Mesothelial cell of epicardium (in vitro differentiated cells): ENCODE data around the gene PDGFRB. TPM values are rescaled to one million over a fixed set of nuclear protein-coding genes. Genes with fewer than 3 reads are reported as not detected.
A peak's percentile ranks its signal among the peaks of the same experiment; 100 is the strongest.

ENCODE experiments used
- DNase-seq, 2 experiments: peaks; one replicate each; pipeline ENCODE4 v3.0.0; 2021; ENCODE audit warnings: low spot score in 2 of 2; ENCODE audit not compliant: unreplicated experiment in 2 of 2
- H3K27ac Mint-ChIP-seq: 2 replicates; pipeline ENCODE4 v1.8.0; 2021; ENCODE audit warnings: mixed read lengths
- H3K27me3 Mint-ChIP-seq: 2 replicates; pipeline ENCODE4 v1.8.0; 2021; ENCODE audit warnings: low read depth, mixed read lengths
- H3K36me3 Mint-ChIP-seq: 2 replicates; pipeline ENCODE4 v1.8.0; 2021; ENCODE audit warnings: mixed read lengths
- H3K4me1 Mint-ChIP-seq: 2 replicates; pipeline ENCODE4 v1.8.0; 2021; ENCODE audit warnings: mixed read lengths
- H3K4me3 Mint-ChIP-seq: 2 replicates; pipeline ENCODE4 v1.8.0; 2021; ENCODE audit warnings: mild to moderate bottlenecking, moderate library complexity, mixed read lengths
- H3K9me3 Mint-ChIP-seq: 2 replicates; pipeline ENCODE4 v1.8.0; 2021; ENCODE audit warnings: mixed read lengths
- CTCF ChIP-seq: fragments of 200-600 bp; sonication (generic); IDR thresholded peaks from one replicate; pipeline ENCODE4 v1.5.0; 2021; ENCODE audit warnings: antibody characterized with exemption; ENCODE audit not compliant: unreplicated experiment
- total RNA-seq: library from RNA; stranded (reverse); gene quantifications from 3 replicates; pipeline ENCODE4 v1.2.1, GENCODE V29; 2021

Gene PDGFRB
- total RNA-seq, 1 donor from 2014 or later = 100 TPM

GRCh38 chr5:150139334-150139733 is 16.3 kb downstream of the PDGFRB start:
- no peak for TF ChIP-seq CTCF
- no peaks in the 10 kb centered on the region for H3K27me3 Mint-ChIP-seq
- no peaks in the 10 kb centered on the region for H3K36me3 Mint-ChIP-seq
- no peak for DNase-seq
- H3K4me1 Mint-ChIP-seq = peaks cover 67% of the 10 kb centered on the region
- no peaks in the 10 kb centered on the region for H3K9me3 Mint-ChIP-seq
- H3K4me3 Mint-ChIP-seq = no peak overlapping the region
- H3K27ac Mint-ChIP-seq = peak overlapping the region; percentile 92

- Mint-ChIP-seq H3K9me3 (no peaks in the 10 kb centered on the region), H3K4me1 (peaks cover 61% of the 10 kb centered on the region), H3K27me3 (no peaks in the 10 kb centered on the region), H3K4me3 (peak overlapping the region; percentile 35), H3K36me3 (no peaks in the 10 kb centered on the region), H3K27ac (peak overlapping the region; percentile 92)
- TF ChIP-seq CTCF = no peak
- no peak for DNase-seq
These were observed 16.9 kb downstream of the PDGFRB start for GRCh38 chr5:150138551-150139265.

- no peak for TF ChIP-seq CTCF
- no peaks in the 10 kb centered on the region for H3K27me3 Mint-ChIP-seq
- no peak for DNase-seq
- no peaks in the 10 kb centered on the region for H3K36me3 Mint-ChIP-seq
- peak overlapping the region; percentile 92 for H3K27ac Mint-ChIP-seq
- H3K4me1 Mint-ChIP-seq = peaks cover 54% of the 10 kb centered on the region
- H3K9me3 Mint-ChIP-seq = no peaks in the 10 kb centered on the region
- peak overlapping the region; percentile 35 for H3K4me3 Mint-ChIP-seq
These were observed 17.6 kb downstream of the PDGFRB start for GRCh38 chr5:150137997-150138396.

GRCh38 chr5:150137168-150137957 is 18.3 kb downstream of the PDGFRB start:
- peak overlapping the region; percentile 92 for H3K27ac Mint-ChIP-seq
- H3K4me1 Mint-ChIP-seq = peaks cover 50% of the 10 kb centered on the region
- no peaks in the 10 kb centered on the region for H3K27me3 Mint-ChIP-seq
- DNase-seq = no peak
- TF ChIP-seq CTCF = no peak
- no peaks in the 10 kb centered on the region for H3K9me3 Mint-ChIP-seq
- peaks cover 2% of the 10 kb centered on the region for H3K36me3 Mint-ChIP-seq
- H3K4me3 Mint-ChIP-seq = peak overlapping the region; percentile 20

- Mint-ChIP-seq H3K4me3 (no peak overlapping the region), H3K27ac (peak overlapping the region; percentile 84), H3K4me1 (peaks cover 45% of the 10 kb centered on the region), H3K36me3 (peaks cover 3% of the 10 kb centered on the region), H3K9me3 (no peaks in the 10 kb centered on the region), H3K27me3 (no peaks in the 10 kb centered on the region)
- TF ChIP-seq CTCF = no peak
- no peak for DNase-seq
These were observed 19.1 kb downstream of the PDGFRB start for GRCh38 chr5:150136305-150137167.
